T-helper 2 cell treated with Interferon-gamma antibody and Interleukin-4, amounts not matched to agents 5 μg/mL and 100 μg/mL, for 36 hours (primary cell): ENCODE results near the gene KIF5C.
A peak's percentile ranks its signal among the peaks of the same experiment; 100 is the strongest.

Source experiments
- DNase-seq: peaks from one replicate; pipeline ENCODE4 v3.0.0; 2021; ENCODE audit warnings: low spot score
- H3K27ac Mint-ChIP-seq: one replicate; pipeline ENCODE4 v1.8.0; 2021; ENCODE audit warnings: mild to moderate bottlenecking, mixed read lengths
- H3K27me3 Mint-ChIP-seq: one replicate; pipeline ENCODE4 v1.8.0; 2021; ENCODE audit warnings: low read depth, mixed read lengths
- H3K36me3 Mint-ChIP-seq: one replicate; pipeline ENCODE4 v1.8.0; 2021; ENCODE audit warnings: low read depth, mixed read lengths
- H3K4me1 Mint-ChIP-seq: one replicate; pipeline ENCODE4 v1.8.0; 2021; ENCODE audit warnings: low read depth, mixed read lengths
- H3K4me3 Mint-ChIP-seq: one replicate; pipeline ENCODE4 v1.8.0; 2022; ENCODE audit warnings: mild to moderate bottlenecking, moderate library complexity, mixed read lengths
- H3K9me3 Mint-ChIP-seq: one replicate; pipeline ENCODE4 v1.8.0; 2021; ENCODE audit warnings: mixed read lengths

KIF5C gene

DNA sequence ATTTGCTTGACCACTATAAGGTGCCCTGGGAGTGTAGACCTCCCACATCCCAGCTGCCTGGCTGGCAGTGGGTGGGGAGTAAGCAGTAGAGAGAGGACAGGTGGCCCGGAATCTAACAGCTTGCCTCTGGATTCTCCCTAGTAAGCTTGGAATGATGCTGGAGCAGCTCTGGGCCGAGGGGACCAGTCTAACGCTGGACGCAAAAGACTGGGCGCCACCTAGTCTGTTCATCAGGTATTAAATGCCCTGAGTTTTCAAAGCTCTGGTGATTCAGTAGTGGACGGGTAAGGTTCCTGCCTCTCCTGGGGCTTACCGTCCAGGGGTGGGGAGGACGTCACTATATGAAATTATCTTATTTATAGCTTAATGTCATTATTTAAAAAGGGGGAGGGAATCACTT, 162.8 kb downstream of the KIF5C start:
- DNase-seq, result no peak
- Mint-ChIP-seq H3K27ac (no peak overlapping the region), H3K4me3 (peak overlapping the region; percentile 26), H3K4me1 (peaks cover 1% of the 10 kb centered on the region), H3K9me3 (no peaks in the 10 kb centered on the region), H3K36me3 (no peaks in the 10 kb centered on the region), H3K27me3 (peaks cover 66% of the 10 kb centered on the region)

- no peaks in the 10 kb centered on the region for H3K9me3 Mint-ChIP-seq
- H3K36me3 Mint-ChIP-seq, result no peaks in the 10 kb centered on the region
- no peak for DNase-seq
- peaks cover 66% of the 10 kb centered on the region for H3K27me3 Mint-ChIP-seq
- peak within 1 kb of the TSS; percentile 26 for H3K4me3 Mint-ChIP-seq
- no peak within 1 kb of the TSS for H3K27ac Mint-ChIP-seq
- H3K4me1 Mint-ChIP-seq, result peaks cover 1% of the 10 kb centered on the region
Measured at GRCh38 chr2:149038442-149039212, 163.6 kb downstream of the KIF5C start, which contains the start of gene LYPD6B. LYPD6B (plus strand) TSS chr2:149038699; CDS start chr2:149130949, 92,250 bp downstream.

GRCh38 chr2:149039213-149039724, 164.2 kb downstream of the KIF5C start:
- peaks cover 70% of the 10 kb centered on the region for H3K27me3 Mint-ChIP-seq
- H3K36me3 Mint-ChIP-seq, result no peaks in the 10 kb centered on the region
- no peak overlapping the region for H3K27ac Mint-ChIP-seq
- H3K4me3 Mint-ChIP-seq, result no peak overlapping the region
- peaks cover 1% of the 10 kb centered on the region for H3K4me1 Mint-ChIP-seq
- H3K9me3 Mint-ChIP-seq, result no peaks in the 10 kb centered on the region
- no peak for DNase-seq

GRCh38 chr2:149040451-149040850, 165.4 kb downstream of the KIF5C start:
- Mint-ChIP-seq H3K36me3 (no peaks in the 10 kb centered on the region), H3K27ac (no peak overlapping the region), H3K27me3 (peaks cover 79% of the 10 kb centered on the region), H3K4me1 (peaks cover 1% of the 10 kb centered on the region), H3K4me3 (no peak overlapping the region), H3K9me3 (peaks cover under 1% of the 10 kb centered on the region)
- peak; percentile 27 for DNase-seq

DNA sequence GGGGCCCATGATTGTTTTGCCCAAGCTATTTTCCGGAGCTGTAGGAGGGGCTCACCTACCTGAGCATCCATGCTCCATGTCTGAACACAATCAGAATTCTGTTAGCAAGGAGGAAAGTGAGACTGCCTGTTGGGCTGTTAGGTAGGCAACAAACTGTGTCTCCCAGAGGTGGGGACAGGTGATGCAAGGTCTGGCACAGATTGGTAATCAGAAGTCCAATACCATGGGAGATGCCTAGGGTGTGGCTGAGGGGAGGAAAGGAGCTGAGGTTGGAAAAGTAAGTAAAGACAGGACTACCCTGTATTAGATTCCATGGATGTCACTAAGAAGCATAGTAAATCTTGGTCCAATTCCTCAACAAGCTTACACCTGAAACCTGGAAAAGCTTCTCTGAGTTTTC, 166.5 kb downstream of the KIF5C start:
- Mint-ChIP-seq H3K9me3 (peaks cover 9% of the 10 kb centered on the region), H3K36me3 (no peaks in the 10 kb centered on the region), H3K27me3 (peaks cover 80% of the 10 kb centered on the region), H3K27ac (no peak overlapping the region), H3K4me3 (no peak overlapping the region), H3K4me1 (peaks cover 1% of the 10 kb centered on the region)
- no peak for DNase-seq

GRCh38 chr2:149042881-149043280, 167.9 kb downstream of the KIF5C start:
- peaks cover 1% of the 10 kb centered on the region for H3K4me1 Mint-ChIP-seq
- peaks cover 74% of the 10 kb centered on the region for H3K27me3 Mint-ChIP-seq
- DNase-seq, result no peak
- H3K9me3 Mint-ChIP-seq, result peaks cover 16% of the 10 kb centered on the region
- H3K27ac Mint-ChIP-seq, result no peak overlapping the region
- H3K36me3 Mint-ChIP-seq, result no peaks in the 10 kb centered on the region
- no peak overlapping the region for H3K4me3 Mint-ChIP-seq

GRCh38 chr2:149044500-149044899, 169.5 kb downstream of the KIF5C start:
- no peak overlapping the region for H3K4me3 Mint-ChIP-seq
- peaks cover 69% of the 10 kb centered on the region for H3K27me3 Mint-ChIP-seq
- H3K36me3 Mint-ChIP-seq, result no peaks in the 10 kb centered on the region
- H3K9me3 Mint-ChIP-seq, result peaks cover 20% of the 10 kb centered on the region
- no peak for DNase-seq
- peaks cover 1% of the 10 kb centered on the region for H3K4me1 Mint-ChIP-seq
- H3K27ac Mint-ChIP-seq, result no peak overlapping the region

GRCh38 chr2:149047118-149047517, 172.1 kb downstream of the KIF5C start:
- H3K27ac Mint-ChIP-seq, result no peak overlapping the region
- H3K9me3 Mint-ChIP-seq, result peaks cover 20% of the 10 kb centered on the region
- H3K36me3 Mint-ChIP-seq, result no peaks in the 10 kb centered on the region
- no peak overlapping the region for H3K4me3 Mint-ChIP-seq
- H3K4me1 Mint-ChIP-seq, result peaks cover 2% of the 10 kb centered on the region
- no peak for DNase-seq
- peaks cover 50% of the 10 kb centered on the region for H3K27me3 Mint-ChIP-seq

DNA sequence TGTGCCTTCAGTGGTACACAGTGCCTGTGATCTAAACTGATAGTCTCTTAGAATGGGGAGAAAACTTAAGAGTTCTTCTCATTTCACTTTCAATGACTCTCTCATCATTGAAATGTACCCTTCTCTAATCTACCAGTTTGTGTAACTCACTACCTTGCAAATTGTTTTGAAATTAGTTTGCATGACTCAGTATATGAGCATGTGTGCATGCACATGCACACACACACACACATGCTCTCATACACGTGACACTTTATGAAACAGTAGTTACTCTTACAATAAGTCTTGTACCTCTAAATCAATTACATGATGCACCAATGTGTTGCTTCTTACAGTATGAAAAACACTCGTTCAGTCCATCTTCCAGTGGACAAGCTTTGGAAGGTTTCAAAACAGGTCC, 174.1 kb downstream of the KIF5C start:
- Mint-ChIP-seq H3K9me3 (peaks cover 20% of the 10 kb centered on the region), H3K36me3 (no peaks in the 10 kb centered on the region), H3K27ac (no peak overlapping the region), H3K4me1 (peaks cover 2% of the 10 kb centered on the region), H3K27me3 (peaks cover 34% of the 10 kb centered on the region), H3K4me3 (no peak overlapping the region)
- no peak for DNase-seq

DNA sequence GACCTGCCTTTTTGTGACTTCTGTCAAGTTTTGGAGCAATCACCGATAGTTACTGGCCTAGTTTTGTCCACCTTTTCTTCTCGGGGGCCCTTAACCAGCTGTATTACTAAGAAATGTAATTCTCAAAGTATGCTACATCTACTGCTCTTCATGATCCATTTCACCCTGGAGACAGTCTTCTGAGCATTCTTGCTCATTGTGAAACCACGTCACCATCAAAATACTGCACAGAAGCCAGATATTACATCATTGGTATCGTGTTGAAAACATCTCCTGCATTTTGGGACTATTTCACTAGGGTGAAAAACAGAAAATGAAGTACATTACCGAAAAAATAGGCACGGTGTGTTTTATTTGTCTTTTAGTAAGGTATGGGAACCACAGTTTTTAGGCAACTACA, 175.2 kb downstream of the KIF5C start:
- Mint-ChIP-seq H3K4me1 (peaks cover 2% of the 10 kb centered on the region), H3K36me3 (no peaks in the 10 kb centered on the region), H3K27me3 (peaks cover 26% of the 10 kb centered on the region), H3K9me3 (peaks cover 20% of the 10 kb centered on the region), H3K27ac (no peak overlapping the region), H3K4me3 (no peak overlapping the region)
- DNase-seq, result no peak

GRCh38 chr2:149055751-149056150, 180.7 kb downstream of the KIF5C start:
- no peaks in the 10 kb centered on the region for H3K4me1 Mint-ChIP-seq
- peaks cover 13% of the 10 kb centered on the region for H3K27me3 Mint-ChIP-seq
- no peaks in the 10 kb centered on the region for H3K9me3 Mint-ChIP-seq
- H3K4me3 Mint-ChIP-seq, result no peak overlapping the region
- H3K36me3 Mint-ChIP-seq, result no peaks in the 10 kb centered on the region
- no peak for DNase-seq
- H3K27ac Mint-ChIP-seq, result no peak overlapping the region

DNA sequence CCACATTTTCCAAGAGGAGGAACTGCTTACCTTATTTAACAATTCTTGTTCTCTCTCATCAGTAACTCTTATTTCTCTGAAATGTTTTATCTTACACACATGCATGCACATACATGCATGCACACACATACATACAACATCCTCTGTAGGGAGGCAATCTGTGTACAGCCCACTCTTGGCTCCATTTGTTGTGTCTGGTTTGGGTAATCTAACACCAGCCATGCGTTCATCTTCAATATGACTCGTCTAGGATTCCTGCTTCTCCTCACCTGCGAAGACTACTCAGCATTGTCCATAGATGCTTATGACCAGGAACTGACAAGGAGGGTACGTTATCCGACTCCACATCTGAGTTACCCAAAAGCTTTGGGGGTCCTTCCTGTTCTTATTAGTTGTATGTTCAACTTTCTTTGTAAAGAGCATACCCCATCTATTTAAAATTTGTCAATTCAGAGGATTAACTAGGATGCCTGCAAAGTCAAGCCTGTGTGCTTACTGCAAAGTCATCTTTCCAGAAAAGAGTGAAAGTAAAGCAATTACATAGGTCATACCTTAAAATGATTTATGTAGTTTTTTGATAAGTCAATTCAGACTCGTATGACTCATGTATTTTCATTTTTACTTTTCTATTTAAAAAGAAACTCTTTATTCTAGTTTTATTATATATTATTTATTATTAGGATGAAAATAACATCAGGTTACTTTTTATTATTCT, 181.7 kb downstream of the KIF5C start:
- Mint-ChIP-seq H3K9me3 (no peaks in the 10 kb centered on the region), H3K27me3 (peaks cover 18% of the 10 kb centered on the region), H3K36me3 (no peaks in the 10 kb centered on the region), H3K4me3 (no peak overlapping the region), H3K27ac (no peak overlapping the region), H3K4me1 (no peaks in the 10 kb centered on the region)
- DNase-seq, result no peak

GRCh38 chr2:149057401-149057800, 182.4 kb downstream of the KIF5C start:
- no peak for DNase-seq
- Mint-ChIP-seq H3K4me1 (no peaks in the 10 kb centered on the region), H3K27me3 (peaks cover 18% of the 10 kb centered on the region), H3K4me3 (no peak overlapping the region), H3K9me3 (no peaks in the 10 kb centered on the region), H3K27ac (no peak overlapping the region), H3K36me3 (no peaks in the 10 kb centered on the region)

DNA sequence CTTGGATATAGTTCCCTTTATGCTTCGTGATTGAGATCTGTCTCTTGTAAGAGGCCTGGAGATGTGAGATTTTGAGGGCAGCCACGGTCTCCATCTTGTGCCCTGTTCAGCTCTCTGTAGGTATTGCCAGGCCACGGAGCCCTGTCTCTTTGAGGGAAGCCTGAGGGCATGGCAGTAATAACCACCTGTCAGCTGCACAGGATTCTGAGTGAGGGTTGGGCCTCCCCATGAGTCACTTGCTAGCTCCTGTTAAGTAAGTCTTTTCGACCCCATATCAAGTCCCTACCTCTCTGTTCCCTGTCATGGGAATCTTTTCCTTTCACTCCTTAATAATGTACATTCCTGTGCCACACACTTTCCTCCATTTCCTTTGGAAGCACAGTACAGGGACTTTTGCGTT, 183.9 kb downstream of the KIF5C start:
- Mint-ChIP-seq H3K27ac (no peak overlapping the region), H3K4me1 (no peaks in the 10 kb centered on the region), H3K36me3 (no peaks in the 10 kb centered on the region), H3K27me3 (peaks cover 18% of the 10 kb centered on the region), H3K4me3 (no peak overlapping the region), H3K9me3 (no peaks in the 10 kb centered on the region)
- no peak for DNase-seq
